ENCODE data around the gene LRRC14B. TPM values are rescaled to one million over a fixed set of nuclear protein-coding genes. Genes with fewer than 3 reads are reported as not detected.
A peak's percentile ranks its signal among the peaks of the same experiment; 100 is the strongest.

LRRC14B gene
- total RNA-seq, 1 experiment from 2014 or later, result not detected

DNA sequence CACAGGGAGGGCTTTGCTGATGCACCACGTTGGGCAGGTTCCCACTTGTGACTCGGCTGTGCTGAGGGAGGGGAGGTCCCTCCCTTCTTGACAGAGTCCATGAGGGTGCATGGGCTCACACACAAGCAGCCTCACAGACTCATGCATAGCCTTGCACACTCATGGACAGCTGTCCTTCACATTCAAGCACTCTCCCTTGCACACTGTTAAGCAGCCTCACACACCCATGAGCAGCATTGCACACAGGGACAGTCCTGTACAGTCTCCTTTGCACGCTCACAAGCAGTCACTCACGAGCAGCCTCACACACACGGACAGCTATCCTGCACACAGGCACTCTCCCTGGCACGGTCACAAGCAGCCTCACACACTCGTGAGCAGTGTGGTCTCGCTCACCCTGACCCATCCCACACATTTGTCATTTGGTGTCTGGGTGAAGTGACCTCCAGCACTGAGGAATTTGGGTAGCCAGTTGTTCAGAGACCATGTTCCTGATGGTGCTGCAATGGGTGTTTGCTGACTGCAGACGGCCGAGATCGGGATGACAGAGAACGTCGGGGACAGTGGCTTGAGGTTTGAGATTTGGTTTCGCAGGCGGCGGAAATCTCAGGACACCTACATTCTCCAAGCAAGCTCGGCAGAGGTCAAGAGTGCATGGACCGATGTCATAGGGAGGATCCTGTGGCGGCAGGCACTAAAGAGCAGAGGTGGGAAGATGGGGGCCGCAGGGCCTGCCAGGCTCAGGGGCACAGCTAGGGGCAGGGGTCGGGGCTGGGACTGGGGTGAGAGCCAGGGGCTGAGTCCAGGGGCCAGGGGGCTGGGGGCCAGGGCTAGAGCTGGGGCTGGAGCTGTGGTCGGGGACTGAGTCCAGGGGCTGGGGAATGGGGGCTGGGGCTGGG lies 17.7 kb upstream of the LRRC14B start:
- no peak for DNase-seq (ENCODE audit: extremely low read depth, low read depth)

DNA sequence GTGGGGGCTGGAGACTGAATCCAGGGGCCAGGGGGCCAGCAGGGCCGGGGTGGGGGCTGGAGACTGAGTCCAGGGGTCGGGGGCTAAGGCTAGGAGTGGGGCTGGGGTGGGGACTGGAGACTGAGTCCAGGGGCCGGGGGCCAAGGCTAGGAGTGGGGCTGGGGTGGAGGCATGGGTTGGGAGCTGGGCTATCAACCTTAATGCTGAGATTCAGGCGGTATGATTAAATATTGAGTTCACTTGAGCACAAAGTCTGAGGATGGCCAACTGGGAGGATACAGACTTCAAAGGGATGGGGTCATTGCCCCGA lies 17.0 kb upstream of the LRRC14B start:
- DNase-seq (ENCODE audit: extremely low read depth, low read depth), result no peak

DNA sequence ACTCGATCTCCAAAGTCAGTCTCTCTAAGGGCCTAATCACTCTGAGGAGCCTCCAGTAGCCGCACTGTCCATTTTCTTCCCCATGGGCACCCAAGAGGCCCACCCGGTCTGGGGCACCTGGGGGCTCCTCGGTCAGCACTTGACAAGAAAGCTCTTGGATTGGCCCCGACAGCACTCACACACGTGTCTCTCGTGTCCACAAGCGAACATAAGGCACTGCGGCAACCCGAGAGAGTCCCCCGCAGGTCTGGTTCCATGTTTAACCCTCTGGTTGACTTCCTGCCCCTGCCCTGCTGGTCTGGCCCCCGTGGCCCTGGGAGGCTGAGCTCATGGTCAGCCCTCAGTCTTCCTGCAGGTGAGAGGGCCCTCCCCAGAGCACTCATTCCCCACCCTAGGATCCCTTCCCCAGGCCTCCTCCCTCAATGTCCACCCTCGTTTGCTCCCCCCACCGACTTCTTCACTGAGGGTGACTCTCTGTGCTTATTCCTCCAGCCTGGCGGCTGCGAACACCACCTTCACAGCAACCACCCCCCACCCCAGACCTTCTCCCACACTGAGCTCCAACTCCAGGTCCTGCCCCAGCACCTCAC lies 16.3 kb upstream of the LRRC14B start:
- no peak for DNase-seq (ENCODE audit: extremely low read depth, low read depth)

DNA sequence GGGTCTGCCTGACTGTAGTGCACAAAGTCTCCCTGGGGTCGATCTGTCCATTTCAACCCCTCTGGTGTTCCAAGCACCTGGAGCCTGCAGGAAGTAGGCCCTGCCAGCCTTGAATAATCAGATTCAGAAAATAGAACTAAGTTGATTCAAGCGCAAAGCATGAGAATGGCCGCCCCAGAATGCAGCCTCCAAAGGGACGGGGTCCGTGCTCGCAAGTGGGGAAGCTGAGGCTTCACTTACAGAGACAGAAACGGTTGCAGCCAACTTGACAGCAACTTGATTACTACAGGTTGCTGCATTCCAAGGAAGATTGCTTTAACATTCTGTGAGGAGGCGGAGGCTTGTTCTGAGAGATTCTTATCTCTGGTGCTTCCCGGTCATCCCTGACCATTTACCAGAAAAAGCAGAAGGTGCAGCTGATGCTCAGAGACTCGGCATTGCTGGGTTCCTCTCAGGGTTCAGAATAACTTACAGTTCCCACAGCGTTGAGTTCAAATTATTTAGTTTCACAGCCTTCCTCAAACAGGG lies 14.9 kb upstream of the LRRC14B start:
- no peak for DNase-seq (ENCODE audit: extremely low read depth, low read depth)

DNA sequence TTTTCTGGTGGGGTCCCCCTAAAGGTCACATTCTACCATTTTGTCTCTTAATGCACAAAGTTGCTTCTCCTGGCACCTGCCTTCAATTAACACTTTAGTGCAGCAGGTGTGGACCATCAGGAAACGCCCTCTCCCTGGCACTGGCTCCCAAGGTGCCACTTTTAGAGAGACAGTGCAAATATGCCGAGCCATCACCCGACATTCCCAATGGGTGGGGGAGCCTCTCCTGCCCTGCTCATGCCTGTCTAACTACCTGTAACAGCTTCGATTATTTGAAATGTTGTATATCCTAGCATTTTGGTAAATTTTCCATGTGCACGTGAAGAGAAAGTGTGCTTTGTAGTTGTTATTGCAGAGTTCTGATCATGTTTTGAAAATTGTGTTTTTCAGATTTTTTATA lies 13.2 kb upstream of the LRRC14B start:
- no peak for DNase-seq (ENCODE audit: extremely low read depth, low read depth)

DNA sequence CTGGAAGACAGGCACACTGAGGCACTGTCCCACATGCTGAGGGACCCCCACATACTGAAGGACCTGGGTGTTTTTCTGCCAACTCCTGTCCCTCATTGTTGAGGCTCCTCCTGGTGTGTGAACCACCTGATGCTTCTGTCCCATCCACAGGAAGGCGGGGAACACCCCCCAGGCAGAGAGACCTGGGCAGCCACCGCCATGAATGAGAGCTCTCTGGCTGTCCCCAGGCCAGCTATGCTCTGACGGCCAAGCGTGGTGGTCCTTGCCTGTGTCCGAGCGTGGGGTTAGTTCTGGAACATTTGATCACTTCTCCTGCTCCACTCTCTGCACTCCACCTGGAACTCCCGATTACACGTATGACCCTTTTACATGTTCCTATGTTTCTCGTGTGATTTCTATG lies 11.9 kb upstream of the LRRC14B start:
- DNase-seq (ENCODE audit: extremely low read depth, low read depth), result no peak

DNA sequence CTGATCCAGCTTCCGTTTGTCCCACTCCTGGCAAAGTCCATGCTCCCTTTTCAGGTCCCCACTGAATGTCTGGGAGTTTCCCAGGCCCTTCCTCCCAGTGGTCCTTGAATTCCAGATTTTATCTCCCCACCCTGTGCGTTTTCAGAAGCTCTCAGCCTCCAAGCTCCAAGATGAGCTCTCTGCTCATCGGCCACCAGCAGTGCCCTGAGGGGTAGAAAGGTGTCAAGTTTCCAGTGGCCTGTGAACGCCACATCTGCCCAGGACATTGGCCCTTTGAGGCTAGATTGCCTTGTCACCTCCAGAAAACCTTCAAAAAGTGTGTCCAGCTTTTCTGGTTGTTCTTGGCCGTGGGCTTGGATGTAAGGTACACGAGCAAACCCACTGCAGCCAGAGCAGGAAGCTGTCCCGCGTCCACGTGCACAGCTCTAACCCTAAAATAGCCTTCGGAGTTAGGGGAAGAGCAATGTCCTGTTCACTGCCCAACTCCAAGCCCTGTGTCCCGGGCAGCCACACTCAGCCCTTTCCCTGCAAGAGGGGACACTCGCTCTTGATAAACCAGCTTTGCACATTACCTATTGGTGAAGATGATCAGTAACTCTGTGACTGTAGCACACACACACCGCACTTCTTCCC lies 10.9 kb upstream of the LRRC14B start:
- DNase-seq (ENCODE audit: extremely low read depth, low read depth), result no peak

DNA sequence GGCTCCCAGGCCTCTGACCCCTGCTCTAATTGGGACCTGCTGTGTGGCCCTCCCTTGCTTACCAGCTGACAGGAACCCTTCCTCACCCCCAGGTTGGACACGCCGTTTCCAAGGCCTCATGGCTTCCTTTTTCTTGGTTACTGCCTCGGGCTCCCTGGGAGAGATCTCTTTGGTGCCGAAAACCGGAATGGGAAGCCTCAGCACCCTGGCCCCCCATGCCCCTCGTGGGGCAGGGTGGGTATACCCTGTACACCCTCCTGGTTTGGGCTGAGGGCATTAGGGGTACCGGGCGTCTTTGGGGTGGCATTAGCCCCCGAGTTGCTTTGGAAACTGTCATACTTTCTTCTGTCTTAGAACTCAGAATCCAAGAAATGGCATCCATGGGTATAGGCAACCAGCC lies 10.1 kb upstream of the LRRC14B start:
- DNase-seq (ENCODE audit: extremely low read depth, low read depth), result no peak

DNA sequence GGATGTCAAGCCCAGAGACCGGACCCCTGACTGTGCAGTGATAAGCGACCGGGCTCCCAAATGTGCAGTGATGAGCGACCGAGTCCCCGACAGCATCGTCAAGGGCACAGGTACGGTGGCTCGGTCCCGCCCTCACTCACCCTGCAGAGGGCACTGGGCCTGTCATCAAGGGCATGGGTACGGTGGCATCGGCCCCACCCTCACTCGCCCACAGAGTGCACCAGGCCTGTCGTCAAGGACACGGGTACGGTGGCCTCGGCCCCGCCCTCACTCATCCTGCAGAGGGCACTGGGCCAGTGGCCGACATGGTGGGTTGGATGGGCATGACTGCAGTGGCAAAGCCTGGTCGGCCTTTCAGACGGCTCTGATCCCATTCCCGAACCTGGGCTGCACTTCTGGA lies 9.7 kb upstream of the LRRC14B start:
- no peak for DNase-seq (ENCODE audit: extremely low read depth, low read depth)

DNA sequence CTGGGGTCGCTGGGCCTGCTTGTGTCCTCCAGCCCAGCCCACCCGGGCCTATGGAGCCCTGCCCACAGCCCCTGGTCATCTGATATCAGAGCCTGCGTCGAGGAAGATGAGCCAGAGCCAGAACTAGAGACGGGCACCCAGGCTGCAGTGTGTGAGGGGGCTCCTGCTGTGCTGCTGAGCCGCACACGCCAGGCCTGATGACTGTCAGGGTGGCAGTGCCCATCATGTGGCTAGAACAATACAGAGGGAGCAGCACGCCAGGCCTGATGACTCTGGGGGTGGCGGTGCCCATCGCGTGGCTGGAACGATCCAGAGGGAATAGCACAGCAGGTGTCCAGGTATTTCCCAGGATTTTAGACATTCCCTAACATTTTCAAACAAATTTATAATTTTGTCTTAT lies 9.2 kb upstream of the LRRC14B start:
- DNase-seq (ENCODE audit: extremely low read depth, low read depth), result no peak

DNA sequence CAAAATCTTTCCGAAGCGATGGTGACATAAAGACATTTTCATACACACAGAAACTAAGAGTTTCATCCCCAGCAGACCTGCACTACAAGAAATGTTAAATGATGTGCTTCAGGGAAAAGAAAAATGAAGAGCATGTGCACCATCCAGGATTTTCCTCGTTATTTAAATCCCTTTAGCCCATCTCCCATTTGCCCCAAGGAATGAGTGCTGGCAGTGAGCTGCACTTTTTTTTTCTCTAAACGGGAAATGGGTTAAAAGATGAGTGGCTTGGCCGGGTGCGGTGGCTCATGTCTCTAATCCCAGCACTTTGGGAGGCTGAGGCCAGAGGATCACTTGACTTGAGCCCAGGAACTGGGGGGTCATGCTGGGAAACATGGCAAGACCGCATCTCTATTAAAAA lies 6.8 kb upstream of the LRRC14B start:
- DNase-seq (ENCODE audit: extremely low read depth, low read depth), result no peak

DNA sequence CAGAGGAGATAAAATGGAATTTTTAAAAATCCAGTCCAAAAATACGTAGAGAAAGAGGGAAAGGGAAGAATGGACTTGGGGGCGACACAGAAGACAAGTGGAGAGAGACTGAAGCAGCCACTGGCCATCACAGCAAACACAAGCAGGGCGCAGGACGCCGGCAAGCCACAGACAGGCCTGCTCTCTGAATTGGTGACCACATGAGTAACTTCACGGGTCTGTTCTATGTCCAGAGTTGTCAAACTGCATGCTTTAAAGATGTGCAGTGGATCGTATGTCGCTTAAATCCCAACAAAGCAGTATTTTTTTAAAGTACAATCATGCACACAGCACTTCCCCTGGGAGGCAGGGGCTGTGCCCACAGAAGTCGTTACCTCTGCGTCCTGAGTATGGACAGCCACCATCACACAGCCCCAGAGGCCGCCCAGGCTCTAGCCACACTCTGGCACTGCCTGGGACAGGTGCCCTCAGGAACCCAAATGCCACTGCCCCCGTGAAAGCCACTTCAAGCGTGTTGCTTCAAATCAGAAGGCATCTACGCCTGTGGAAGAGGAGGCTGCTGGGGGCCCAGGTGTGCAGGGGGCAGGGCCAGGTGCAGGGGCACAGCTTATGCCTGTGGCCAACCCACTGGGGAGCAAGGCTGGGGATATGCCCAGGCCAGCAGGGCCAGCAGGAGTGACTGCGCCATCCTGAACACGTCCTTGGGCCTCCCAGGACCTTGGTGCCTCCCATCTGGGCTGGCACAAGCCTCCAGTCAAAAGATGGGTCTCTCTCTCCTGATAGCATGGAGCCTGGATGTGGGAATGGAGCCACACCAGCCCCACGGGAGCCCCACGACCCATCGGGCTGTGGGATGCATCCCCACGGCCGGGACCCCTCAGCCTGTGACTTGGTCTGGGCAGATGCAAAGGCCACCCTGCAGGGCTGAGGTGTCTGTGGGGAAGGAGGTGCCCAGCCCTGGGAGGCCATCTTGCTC lies 5.9 kb upstream of the LRRC14B start:
- DNase-seq (ENCODE audit: extremely low read depth, low read depth), result no peak

DNA sequence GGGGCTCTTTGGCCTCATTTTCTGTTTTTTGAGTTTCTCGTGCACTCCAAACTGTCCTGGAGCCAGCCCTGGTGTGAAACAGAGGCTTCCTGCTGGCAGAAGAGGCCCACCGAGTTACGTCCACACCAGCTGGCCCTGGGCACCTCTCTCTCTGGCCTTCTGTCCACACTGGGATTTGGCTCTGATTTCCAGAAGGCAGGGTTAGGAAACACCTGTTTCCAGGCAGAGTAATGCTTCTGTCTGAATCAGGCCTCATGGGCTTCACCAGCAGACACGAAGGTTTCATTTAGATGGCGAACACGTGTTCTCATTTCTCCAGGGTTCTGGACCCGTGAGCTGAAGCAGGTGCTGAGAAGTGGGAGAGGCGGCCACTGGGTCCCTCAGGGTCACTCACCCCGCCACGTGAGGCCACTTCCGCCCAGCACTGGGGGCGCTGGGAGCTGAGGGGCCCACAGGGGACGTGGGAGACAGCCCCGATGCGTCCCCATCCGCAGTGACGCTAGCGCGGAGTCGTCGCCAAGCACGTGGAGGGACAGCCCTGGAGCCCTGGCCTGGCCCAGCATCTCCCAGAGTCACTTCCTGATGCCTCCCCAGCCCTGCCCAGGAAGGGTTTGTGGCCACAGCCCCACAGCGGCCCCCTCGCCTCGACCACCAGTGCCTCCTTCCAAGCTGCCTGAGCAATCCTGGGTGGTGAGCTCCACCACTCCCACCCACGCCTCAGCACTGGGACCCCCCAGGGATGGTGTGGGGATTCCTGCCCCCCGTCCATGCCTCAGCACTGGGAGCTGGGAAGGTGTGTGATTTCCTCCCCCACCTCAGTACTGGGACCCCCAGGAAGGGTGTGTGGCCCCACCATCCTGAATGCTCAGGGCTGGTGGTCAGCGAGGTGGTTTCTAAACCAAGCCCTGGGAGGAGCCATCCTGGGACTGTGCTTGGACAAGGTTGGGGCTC lies 4.9 kb upstream of the LRRC14B start:
- DNase-seq (ENCODE audit: extremely low read depth, low read depth), result no peak

DNA sequence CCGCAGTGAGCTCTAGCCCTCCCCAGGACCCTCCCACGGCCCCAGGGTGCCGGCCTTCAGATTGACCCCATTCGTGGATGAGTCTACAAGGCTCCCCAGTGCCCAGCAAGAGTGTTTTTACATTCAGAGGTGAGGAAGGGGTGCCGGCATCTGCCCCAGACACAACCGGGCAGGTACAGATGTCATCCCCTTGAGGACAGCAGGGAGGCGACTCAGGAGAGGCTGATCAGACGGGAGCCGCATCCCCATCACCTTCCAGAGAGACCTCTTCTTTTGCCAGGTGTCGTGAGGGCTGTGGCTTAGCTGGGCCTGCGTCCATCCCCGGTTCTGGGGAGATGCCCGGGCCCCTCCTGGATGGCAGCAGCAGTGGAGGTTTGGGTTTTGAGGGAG lies 4.3 kb upstream of the LRRC14B start:
- no peak for DNase-seq (ENCODE audit: extremely low read depth, low read depth)

DNA sequence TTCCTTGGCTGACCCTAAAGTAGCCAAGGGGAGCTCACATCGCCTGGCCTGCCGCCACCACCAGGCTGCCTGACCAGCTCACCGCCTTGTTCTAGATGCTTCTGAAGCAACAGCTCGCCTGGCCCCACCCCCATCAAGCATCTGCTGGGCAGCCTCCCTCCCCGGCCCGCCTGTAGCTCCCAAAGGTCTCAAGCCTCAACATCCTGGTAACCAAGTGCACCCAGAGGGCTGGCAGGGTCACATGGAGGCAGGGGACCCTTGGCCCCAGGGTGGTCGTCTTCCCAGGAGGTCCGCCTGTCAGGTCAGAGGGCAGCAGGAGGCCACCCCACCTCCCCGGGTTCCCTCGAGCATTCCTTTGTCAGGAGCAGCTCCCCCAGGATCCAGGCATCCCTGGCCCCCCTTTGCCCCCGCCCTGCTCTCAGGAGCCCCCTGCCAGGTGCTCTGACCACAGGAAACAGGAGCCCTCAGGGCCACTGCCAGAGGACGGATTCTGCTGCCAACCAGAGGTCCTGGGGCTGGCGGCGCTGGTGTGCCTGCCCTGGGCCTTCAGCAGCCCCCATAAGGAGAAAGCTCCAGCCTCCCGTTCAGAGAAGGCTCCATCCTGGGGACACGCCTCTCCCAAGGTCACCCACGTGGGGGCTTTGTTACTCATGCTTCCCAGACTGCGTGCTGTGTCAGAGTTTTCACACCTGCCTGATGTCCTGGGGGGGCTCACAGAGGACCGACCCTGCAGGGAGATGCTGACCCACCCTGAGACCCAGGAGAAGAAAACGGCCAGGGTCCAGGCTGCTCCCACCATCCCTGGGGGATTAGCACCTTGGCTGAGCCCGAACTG lies 3.5 kb upstream of the LRRC14B start:
- no peak for DNase-seq (ENCODE audit: extremely low read depth, low read depth)

DNA sequence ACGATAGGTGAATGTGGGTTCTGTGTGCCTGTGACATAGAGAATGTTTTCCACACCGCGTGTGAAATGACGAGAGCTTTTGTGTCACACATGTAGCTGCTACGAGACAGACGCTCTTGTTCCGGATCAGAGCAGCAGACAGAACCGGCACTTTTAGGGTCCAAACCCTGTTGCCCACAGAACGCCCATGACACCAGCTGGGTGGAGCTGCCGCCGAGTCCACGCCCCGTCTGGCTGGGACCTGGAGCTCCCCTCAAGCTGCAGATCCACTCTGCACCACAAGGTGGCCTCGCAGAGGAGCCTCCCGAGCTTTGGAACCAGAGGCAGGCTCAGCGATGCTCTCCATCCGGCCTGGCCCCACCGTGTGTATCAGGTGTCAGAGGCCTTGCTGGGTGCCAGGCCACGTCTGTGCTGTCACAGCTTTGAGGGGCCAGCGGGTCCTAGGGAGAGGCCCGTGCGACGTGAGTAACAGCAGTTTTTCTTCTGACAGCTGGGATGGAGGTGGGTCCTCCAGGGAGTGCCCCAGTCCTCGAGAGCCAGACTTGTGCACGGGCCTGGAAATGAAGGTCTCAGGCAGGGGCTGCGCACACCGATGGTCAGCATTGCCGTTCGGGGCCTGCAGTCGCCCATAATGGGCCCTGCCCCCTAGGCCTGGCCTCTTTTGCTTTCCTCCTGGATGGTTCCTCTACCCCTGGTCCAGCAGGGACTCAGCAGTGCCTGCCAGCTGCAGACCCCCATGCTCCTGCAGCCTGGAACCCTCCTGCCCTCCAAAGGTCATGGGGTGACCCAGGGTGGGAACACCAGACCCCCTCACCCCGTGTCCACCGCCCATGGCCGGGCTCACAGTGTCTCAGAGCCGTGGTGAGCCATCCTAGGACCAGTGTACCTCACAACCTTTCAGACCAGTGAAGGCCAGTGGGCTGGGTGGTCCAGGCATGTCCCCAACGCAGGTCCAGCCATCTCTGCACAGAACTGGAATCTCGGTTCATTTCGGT lies 2.5 kb upstream of the LRRC14B start:
- peak; percentile 87 for DNase-seq (ENCODE audit: extremely low read depth, low read depth)

DNA sequence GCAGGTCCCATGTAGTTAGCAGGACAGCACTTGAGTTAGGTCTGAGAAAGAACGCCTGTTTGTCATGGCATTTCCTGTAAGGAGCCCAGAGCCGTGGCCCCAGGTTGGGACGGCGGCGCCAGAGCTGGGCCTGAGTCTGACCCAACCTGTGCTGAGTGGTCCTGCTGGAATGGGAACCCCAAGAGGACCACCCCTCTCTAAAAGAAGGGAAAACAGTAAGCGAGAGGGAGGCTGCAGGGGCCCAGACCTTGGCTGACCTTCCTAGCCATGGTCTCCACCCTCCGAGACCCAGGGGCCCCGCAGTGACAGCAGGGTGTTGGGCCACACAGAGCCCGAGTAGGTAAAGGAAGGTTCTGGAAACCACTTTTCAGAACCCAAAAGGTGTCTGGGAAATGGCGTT lies 1.8 kb upstream of the LRRC14B start:
- DNase-seq (ENCODE audit: extremely low read depth, low read depth), result no peak
